Panc1 (cell line): ENCODE data around the gene MYCBPAP.

Experiments used
- CTCF ChIP-seq: fragments of 450-650 bp; IDR thresholded peaks from 2 replicates; pipeline ENCODE4 v1.5.1; 2017; ENCODE audit warnings: mild to moderate bottlenecking
- REST ChIP-seq, 2 experiments: IDR thresholded peaks; 2 replicates each; pipeline ENCODE4 v1.6.1; 2011 to 2012; ENCODE audit warnings: low read depth in 2 of 2, control low read depth in 1 of 2, low read length in 1 of 2, mild to moderate bottlenecking in 1 of 2, moderate library complexity in 1 of 2; ENCODE audit not compliant: insufficient read depth in 1 of 2

GRCh38 chr17:50531428-50532025 is 23.3 kb downstream of the MYCBPAP start:
- no peak for TF ChIP-seq CTCF
- no peak for TF ChIP-seq REST (IDR thresholded peaks at IDR 0.05; ENCODE audit: insufficient read depth in 1 of 2, low read depth in 2 of 2, low read length in 1 of 2)
